MM.1S (cell line): ENCODE data around the gene GPR82.

Experiments used
- EZH2 ChIP-seq: fragments of 300-600 bp; sonication (generic); optimal IDR thresholded peaks from 2 replicates; pipeline ENCODE3; 2017; ENCODE audit warnings: low read depth, mild to moderate bottlenecking, antibody characterized with exemption, low read length, mixed read lengths
- EZH2phosphoT487 ChIP-seq: fragments of 300-600 bp; sonication (generic); IDR thresholded peaks from 2 replicates; pipeline ENCODE4 v1.6.1; 2018; ENCODE audit warnings: antibody characterized with exemption, low read length
- TF ChIP-seq, protein P1 (sequence below): fragments of 300-600 bp; sonication (generic); IDR thresholded peaks from 2 replicates; pipeline ENCODE4 v1.5.1; 2016; ENCODE audit warnings: antibody characterized with exemption, low read length, mixed read lengths

DNA sequence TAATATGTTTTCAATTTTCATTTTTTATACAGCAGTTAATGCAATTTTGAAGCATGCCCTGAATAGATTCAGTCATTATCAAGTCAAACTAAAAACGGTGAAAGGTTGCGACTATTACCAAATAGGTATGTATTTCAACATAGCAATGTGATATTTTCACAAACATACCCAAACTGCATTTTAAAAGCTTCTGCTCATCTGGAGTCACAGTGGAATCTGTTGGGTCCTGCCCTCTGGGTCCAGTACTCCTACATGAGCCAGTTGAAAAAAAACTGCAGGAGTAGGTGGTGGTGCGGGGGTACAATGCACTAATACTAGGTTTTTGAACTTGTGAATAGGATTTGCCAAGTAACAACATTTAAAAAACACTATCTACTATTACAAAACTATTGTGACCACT is 34.3 kb upstream of the GPR82 start:
- TF ChIP-seq, protein P1, sequence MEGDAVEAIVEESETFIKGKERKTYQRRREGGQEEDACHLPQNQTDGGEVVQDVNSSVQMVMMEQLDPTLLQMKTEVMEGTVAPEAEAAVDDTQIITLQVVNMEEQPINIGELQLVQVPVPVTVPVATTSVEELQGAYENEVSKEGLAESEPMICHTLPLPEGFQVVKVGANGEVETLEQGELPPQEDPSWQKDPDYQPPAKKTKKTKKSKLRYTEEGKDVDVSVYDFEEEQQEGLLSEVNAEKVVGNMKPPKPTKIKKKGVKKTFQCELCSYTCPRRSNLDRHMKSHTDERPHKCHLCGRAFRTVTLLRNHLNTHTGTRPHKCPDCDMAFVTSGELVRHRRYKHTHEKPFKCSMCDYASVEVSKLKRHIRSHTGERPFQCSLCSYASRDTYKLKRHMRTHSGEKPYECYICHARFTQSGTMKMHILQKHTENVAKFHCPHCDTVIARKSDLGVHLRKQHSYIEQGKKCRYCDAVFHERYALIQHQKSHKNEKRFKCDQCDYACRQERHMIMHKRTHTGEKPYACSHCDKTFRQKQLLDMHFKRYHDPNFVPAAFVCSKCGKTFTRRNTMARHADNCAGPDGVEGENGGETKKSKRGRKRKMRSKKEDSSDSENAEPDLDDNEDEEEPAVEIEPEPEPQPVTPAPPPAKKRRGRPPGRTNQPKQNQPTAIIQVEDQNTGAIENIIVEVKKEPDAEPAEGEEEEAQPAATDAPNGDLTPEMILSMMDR: no peak
- TF ChIP-seq EZH2phosphoT487 (no peak), EZH2 (no peak)
